ENCODE results near the gene KRT74.
"Not testable (repeated sequence)": the region's sequence is repeated elsewhere in the genome, so short reads cannot be mapped to it uniquely, and the experiment has no call there.

- not testable (repeated sequence) for TF ChIP-seq CTCF (IDR thresholded peaks at IDR 0.05); POLR2AphosphoS5 (IDR thresholded peaks at IDR 0.05; ENCODE audit: low read depth, low read length); SIN3A (IDR thresholded peaks at IDR 0.05; ENCODE audit: borderline replicate concordance, insufficient read depth, low read depth, low read length); REST (IDR thresholded peaks at IDR 0.05; ENCODE audit: insufficient read depth in 1 of 2, low read depth in 2 of 2, low read length in 1 of 2)
These were observed 20.6 kb upstream of the KRT74 start for GRCh38 chr12:52594237-52594636.
